Activated CD4-positive, alpha-beta T cell treated with anti-CD3 and anti-CD28 coated beads, Interleukin-2, Interleukin-4, amounts not matched to agents 100 ng/mL and 50 ng/mL, durations not matched to agents 16 hours and 8 hours (primary cell): ENCODE results near the gene WDSUB1.

ENCODE experiments used
- DNase-seq: peaks from one replicate; pipeline ENCODE4 v3.0.0-alpha.2; 2020; ENCODE audit warnings: low spot score

WDSUB1 gene

DNA sequence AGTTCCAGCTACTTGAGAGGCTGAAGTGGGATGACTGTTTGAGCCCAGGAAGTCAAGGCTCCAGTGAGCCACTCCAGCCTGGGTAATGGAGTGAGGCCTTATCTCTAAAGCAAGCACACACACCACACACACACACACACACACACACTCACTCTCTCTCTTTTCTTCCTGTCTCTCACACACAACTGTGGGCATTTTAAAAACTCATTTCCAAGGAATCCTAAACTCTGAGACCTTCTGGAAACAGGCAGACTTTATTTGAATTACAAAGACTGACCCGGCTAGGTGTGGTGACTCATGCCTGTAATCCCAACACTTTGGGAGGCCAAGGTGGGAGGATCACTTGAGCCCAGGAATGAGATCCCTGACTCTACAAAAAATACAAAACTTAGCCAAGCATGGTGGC, 21.3 kb downstream of the WDSUB1 start:
- DNase-seq = no peak

DNA sequence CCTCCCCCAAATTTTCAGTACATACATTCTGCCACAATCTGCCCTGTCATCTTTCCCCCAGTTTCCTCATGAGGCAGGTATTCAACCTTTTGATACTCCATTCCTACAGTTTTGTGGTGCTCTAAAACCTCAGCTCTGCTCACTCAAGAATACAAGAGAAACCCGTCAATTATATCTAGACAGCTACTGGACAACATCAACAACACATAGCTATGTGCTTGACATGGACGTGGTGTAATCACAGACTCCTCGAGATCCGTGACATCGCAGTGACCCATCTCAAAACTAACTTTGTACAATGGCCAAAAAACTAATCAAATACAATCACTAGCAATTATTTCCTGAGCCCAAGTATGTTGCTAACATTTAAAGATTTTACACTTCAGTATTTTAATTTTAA, 23.6 kb downstream of the WDSUB1 start:
- DNase-seq = no peak

- DNase-seq = no peak
Measured at GRCh38 chr2:159262226-159262625, 24.3 kb downstream of the WDSUB1 start.

- no peak for DNase-seq
Measured at GRCh38 chr2:159256159-159256558, 30.3 kb downstream of the WDSUB1 start.

DNA sequence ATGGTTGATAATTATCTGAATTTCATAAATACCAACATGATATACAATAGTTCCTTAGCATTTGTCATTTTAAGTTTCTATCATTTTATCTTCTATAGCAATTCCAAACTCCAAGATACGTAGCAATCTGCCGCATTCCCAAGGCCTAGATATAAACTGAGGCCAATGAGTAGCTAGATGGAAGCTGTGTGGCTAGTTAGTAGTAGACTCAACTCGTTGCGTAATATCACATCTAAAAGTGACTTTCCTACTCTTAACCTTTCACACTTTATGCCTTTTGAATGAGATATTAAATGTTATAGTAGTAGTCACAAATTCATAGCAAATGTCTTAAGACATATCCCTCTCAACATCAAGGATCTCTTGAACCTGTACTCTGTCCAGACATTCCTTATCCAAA, 33.6 kb downstream of the WDSUB1 start:
- DNase-seq = no peak

DNA sequence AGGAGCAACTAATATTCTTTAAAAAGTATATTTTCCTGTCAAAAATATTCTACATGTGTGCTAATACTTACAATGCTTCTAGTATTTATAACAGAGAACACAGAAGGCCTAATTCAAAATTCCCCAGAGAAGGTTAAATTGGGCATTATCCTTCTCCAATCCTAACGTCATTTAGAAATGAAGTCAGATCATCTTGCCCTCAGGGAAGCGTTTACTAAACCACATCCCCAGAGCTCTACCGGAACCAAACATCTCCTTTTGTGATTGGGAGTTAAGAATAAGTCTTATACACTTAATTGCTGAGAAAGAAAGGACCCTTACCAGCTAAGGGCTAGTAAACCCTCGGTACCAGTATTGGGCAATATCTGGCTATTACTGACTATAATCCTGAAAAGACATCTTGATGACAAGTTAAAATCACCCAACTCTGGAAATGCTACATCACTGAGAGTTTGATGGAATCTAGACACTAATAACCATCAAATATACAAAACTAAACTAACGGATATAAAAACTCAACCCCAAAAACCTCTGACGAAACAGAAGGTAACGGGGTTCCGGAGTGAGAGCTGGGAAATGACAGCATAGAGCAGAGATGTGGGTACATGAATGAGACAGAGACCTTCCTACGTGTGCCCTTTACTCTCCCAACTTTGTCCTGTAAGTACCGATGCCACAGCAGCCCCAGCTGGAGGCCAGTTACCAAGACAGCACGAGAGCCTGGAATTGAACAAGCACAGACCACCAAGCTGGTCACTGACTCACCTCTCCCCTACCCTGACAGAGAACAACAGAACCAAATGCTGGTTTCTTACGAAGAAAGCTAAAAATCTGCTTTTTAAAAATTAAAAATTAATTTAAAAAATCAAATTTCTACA, 35.0 kb downstream of the WDSUB1 start:
- no peak for DNase-seq

DNA sequence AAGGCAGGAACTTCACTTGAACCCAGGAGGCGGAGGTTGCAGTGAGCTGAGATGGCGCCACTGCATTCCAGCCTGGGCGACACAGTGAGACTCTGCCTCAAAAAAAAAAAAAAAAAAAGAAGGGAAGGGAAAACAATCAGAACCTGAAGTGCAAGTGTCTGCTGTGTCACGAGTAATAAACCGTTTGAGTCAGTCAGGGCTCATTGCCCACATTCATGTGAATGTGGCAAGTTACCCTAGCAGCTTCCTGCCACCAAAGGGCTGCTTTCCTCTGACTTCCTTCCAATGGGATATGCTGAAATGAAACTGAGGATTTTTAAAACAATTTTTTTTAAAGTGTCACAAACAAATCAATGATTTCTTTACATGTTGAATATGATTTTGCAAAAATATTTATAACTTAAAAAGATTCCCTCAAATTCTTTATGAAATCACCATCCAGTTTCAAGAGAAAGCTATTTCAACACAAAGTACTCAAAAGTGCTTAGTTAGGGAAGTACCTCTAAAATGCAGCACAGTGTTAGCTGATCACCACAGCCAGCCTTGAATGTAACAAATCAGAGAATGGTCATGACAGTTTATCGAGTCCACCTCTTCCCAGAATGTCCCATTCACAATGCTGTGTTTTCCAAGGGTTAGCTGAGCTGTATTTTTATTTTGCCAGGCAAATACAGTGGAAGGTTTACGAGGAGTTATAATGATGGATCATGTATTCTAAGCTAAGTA, 36.4 kb downstream of the WDSUB1 start:
- DNase-seq = no peak

DNA sequence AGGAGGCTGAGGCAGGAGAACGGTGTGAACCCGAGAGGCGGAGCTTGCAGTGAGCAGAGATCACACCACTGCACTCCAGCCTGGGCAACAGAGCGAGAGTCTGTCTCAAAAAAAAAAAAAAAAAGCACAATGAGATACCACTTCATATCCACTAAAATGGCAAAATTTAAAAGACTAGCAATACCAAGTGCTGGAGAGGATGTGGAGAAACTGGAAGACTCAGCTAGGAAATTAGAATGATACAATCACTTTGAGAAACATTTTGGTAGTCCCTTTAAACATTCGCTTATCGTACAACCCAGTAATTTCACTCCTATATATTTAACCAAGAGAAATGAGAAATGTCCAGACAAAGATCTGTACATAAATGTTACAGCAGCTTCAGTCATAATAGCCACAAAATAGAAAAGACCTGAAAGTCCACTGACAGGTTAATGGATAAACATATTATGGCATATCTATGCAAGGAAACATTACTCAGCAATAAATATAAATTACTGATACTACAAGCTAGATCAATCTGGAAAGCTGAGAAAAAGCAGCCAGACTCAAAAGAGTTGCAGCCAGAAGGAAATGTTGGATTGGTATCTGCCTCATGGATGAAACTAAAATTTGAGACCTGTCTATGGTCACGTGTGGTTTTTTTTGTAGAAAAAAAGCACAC, 40.0 kb downstream of the WDSUB1 start:
- DNase-seq = no peak

DNA sequence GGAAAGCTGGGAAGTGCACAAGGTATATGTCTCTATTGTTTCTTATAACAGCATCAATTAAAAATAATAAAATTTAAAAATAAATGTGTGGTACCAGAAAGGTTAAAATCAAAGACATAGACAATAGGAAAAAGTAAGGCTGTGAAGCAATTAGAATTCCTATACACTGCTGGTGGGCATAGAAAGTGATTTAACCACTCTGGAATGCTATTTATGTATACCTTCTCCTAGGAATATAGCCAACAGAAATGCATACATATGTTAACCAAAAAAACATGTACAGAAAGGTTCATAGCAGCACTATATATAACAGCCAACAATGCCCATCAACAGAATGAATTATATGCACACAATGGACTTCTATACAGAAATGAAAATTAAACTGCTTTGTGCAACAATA, 43.0 kb downstream of the WDSUB1 start:
- no peak for DNase-seq

DNA sequence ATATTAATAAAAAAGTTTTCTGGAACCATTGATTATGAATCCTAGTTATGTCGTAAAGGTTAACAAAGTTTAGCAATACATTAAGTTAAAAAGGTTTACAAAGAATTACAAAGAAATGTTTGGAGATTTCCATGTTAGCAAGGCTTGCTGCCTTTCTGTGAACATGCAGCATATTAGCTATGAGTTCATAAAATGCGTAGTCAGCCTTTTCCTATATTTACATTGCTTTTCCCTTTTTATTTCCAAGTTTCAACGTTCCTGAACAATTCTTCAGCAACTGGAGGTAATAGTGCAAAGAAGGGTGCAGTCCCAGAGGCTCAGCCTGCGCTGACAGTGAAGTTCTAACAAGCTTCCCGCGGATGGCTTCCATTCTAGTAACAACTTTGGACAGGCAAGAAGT, 51.6 kb downstream of the WDSUB1 start:
- DNase-seq = no peak

DNA sequence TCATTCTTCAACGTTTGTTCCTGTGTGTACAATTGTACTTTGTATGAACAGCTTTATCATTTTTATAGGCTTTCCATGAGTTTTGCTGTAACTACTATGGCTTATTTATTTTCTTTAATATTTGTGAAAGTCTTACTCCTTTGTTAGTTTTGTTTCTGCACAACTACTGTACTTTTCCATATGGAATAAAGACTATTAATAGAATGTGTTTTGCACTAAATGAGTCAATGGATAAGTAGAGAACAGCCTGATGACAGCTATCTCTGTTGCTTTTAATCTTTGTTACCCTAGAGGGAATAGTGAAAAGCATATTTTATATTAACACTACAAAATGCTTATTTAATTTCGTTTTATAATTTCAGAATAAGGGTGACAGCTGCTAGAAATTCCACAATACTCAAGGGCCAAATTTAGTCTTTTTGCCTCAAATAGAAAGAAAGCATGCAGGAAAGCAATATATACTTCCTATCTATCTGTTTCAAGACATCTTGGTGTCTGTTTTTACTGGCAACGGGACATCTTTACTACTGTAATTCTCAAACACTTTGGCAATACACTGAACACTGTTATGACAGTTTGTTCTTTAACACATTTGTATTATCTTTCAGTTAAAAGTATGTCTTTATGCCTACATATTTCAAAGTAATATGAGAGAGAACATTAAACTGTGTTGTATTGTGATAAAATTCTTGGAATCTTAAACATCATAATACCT, 53.9 kb downstream of the WDSUB1 start:
- DNase-seq = no peak

GRCh38 chr2:159230145-159230877, 56.2 kb downstream of the WDSUB1 start:
- no peak for DNase-seq

GRCh38 chr2:159229476-159230144, 56.9 kb downstream of the WDSUB1 start:
- no peak for DNase-seq

GRCh38 chr2:159228081-159228581, 58.4 kb downstream of the WDSUB1 start:
- no peak for DNase-seq

- DNase-seq = no peak
Measured at GRCh38 chr2:159227467-159227866, 59.0 kb downstream of the WDSUB1 start.

DNA sequence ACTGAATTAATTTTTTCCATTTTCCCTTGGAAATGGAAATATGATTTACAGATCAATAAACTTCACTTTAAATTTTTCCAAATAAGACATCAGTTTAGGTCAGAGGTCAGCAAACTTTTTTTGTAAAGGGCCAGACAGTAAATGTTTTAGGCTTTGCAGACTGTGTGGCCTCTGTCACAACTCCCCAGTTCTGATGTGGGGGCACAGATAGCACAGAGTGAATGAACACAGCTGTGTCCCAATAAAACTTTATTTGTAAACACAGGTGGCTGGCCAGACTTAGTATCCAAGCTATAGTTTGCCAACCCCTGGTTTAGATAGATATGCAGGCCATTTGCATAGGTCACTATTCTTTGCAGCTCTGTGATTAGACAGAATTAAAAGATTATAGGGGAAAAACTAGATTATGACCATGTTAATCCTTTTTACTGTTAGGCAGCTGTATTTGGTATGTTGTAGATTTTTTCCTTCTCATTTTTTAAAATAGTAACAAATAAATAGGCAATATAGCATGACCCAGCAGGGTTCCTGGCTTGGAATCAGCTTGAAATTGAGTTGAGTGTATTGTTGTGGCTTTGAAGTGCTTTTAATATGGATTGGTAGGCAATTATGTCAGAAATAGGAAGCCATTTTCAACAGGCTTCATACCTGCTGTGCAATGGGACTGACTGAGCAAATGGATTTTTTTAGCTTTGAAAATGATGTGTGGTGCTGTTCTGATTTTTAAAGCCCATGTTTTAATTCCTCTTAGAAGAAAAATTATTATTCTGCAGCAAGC, 59.7 kb downstream of the WDSUB1 start:
- DNase-seq = no peak

- DNase-seq = peak; percentile 36
Measured at GRCh38 chr2:159226059-159226461, 60.4 kb downstream of the WDSUB1 start.

DNA sequence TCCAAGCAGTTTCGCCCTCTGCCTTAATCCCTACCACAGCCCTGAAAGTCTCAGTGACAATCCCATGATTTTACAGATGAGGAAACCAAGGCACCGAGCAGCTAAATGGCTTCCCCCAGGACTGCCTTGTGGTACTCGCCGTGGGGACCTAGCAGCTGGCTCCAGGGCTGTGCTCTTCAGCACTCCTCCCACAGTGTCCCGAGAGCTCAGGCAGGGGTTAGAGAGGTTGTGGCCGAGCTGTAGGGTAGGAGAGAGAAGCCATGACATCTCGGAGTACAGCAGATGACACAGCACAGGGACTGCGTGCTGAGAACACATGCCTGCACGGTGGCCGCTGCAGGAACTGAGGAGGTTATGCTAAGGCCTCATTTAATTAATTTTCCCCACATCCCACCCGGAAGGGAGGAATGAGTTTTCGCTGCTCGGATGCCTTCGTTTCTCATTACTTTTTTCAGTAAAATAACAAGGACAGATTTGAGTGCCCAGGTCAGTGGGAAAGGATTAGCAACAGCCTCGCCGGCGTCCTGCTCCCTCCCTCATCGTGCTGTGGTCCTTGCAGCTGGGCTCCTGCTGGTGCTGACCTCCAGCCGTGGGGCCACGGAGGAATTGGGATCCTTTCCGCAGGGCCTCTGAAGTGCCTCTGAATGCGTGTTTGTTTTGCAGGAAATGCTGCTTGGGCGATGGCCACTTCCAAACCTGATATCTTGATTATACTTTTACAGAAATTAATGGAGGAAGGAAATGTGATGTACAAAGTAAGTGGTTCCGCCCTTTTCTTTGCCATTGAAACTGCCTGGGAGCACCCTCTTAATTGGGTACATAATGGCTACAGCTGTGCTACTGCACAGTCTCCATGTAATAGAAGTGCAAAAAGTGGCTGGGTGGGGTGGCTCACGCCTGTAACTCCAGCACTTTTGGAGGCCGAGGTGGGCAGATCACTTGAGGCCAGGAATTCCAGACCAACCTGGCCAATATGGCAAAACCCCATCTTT, 61.2 kb downstream of the WDSUB1 start:
- DNase-seq = no peak
